ENCODE measurements around the gene ACIN1. TPM values are rescaled to one million over a fixed set of nuclear protein-coding genes. Genes with fewer than 3 reads are reported as not detected.

ACIN1 gene
- total and polyA plus RNA-seq, 9 of the 15 experiments (the other 6 are each of a cell fraction or from before 2014, with no cell fraction given): 5.0 to 196 (median 129) TPM

DNA sequence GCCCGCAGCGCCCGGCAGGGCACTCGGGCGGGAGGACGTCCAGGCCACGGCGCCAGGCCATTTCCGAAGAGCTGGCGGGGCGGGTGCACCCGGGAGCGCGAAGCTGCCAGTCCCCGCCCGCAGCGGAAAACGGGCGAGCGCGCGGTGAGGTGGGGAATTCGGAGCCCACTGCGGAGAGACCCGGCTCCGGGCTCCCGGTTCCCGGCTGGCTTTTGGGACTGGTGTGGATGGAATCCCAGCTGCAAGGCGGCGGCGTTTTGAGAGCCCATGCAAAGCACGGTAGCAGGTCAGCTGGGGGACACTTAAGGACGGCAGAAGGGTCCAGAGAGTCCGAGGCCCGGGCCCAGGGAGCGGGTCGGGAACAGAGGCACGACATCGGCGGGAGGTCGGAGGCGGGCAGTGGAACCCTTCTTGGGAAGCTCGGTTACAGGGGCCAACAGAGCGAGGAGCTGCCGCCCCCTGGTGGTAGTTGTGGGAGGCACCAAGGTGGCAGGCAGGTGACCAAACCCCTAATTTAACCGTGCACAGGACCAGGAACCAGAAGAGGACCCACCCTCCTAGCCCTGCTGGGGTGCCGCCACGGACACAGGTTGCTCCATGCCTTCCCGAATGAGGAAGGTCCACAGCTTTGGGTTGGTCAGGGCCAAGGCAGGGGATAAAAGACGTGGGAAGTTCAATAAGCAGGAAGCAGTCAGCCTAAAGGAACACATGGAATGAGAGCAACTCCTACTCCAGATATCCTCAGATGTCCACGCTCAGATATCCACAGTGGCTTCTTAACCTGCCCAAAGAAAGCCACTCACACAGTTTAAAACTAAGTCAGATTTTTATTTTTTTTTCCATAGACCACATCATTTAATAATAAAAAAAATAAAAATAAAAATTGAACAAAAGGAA is 36.9 kb downstream of the ACIN1 start (continued):
- TF ChIP-seq ZBTB11 (CRISPR knock-in tag; IDR thresholded peaks at IDR 0.05) (peak in 1 of 3 experiments; percentile 26; a peak in 1 of 6 replicates), RBBP5 (IDR thresholded peaks at IDR 0.05; ENCODE audit: borderline replicate concordance, insufficient read depth, low read length, poor library complexity, severe bottlenecking) (peak; percentile 73), TOE1 (IDR thresholded peaks at IDR 0.05; ENCODE audit: borderline replicate concordance) (peak; percentile 52; the same call in 1 of the 2 replicates), TOE1 (CRISPR knock-in tag; IDR thresholded peaks at IDR 0.05; ENCODE audit: borderline replicate concordance, low read depth) (no peak), RB1 (IDR thresholded peaks at IDR 0.05; ENCODE audit: low read depth) (peak; percentile 64), TFAP4 (CRISPR knock-in tag; IDR thresholded peaks at IDR 0.05; ENCODE audit: borderline replicate concordance) (peak; percentile 76), NCOA6 (IDR thresholded peaks at IDR 0.05) (0 out of 2 replicates have a peak, but pooled peaks have one; percentile 15), REST (IDR thresholded peaks at IDR 0.05; ENCODE audit: borderline replicate concordance) (peak; percentile 84), REST (CRISPR knock-in tag; IDR thresholded peaks at IDR 0.05; ENCODE audit: low read depth) (peak; percentile 64; the same call in 1 of the 2 replicates), RBM22 (IDR thresholded peaks at IDR 0.05; ENCODE audit: low read depth, low read length, poor library complexity, severe bottlenecking) (peak; percentile 92), SMC3 (conservative IDR thresholded peaks at IDR 0.05; ENCODE audit: insufficient read depth, low read depth, low read length) (peak; percentile 98), NFXL1 (CRISPR knock-in tag; IDR thresholded peaks at IDR 0.05) (no peak)

Data from K562 (cell line).